Activated T-helper 9 cell treated with anti-CD3 and anti-CD28 coated beads, Interleukin-2, amount 50 U/mL, for 16 hours (primary cell): Measurements from ENCODE around the gene ATIC.
"Not testable (repeated sequence)": the region's sequence is repeated elsewhere in the genome, so short reads cannot be mapped to it uniquely, and the experiment has no call there.

Source experiments
- DNase-seq: peaks from one replicate; pipeline ENCODE4 v3.0.0-alpha.2; 2020; ENCODE audit warnings: low read depth

ATIC gene

GRCh38 chr2:215315301-215315700 lies 3.4 kb downstream of the ATIC start:
- DNase-seq = no peak

GRCh38 chr2:215316336-215316735 lies 4.5 kb downstream of the ATIC start:
- DNase-seq = no peak

GRCh38 chr2:215319500-215319899 lies 7.6 kb downstream of the ATIC start:
- no peak for DNase-seq

- DNase-seq = no peak
These were observed 8.2 kb downstream of the ATIC start for GRCh38 chr2:215320102-215320501.

GRCh38 chr2:215320679-215321078 lies 8.8 kb downstream of the ATIC start:
- DNase-seq = no peak

GRCh38 chr2:215324811-215325210 lies 13.0 kb downstream of the ATIC start:
- no peak for DNase-seq

- DNase-seq = no peak
These were observed 16.2 kb downstream of the ATIC start for GRCh38 chr2:215328066-215328465.

GRCh38 chr2:215332872-215333595 lies 21.2 kb downstream of the ATIC start:
- DNase-seq = no peak

- DNase-seq = no peak
These were observed 27.2 kb downstream of the ATIC start for GRCh38 chr2:215338883-215339679.

GRCh38 chr2:215347878-215348277 lies 36.0 kb downstream of the ATIC start:
- no peak for DNase-seq

GRCh38 chr2:215352602-215353001 lies 40.7 kb downstream of the ATIC start:
- no peak for DNase-seq

- no peak for DNase-seq
These were observed 43.2 kb downstream of the ATIC start for GRCh38 chr2:215354771-215355695.

- DNase-seq = no peak
These were observed 43.9 kb downstream of the ATIC start for GRCh38 chr2:215355801-215356200.

- DNase-seq = no peak
These were observed 44.6 kb downstream of the ATIC start for GRCh38 chr2:215356334-215356947.

GRCh38 chr2:215356948-215357461 lies 45.1 kb downstream of the ATIC start:
- DNase-seq = no peak

GRCh38 chr2:215357660-215358059 lies 45.8 kb downstream of the ATIC start:
- DNase-seq = no peak

- DNase-seq = no peak
These were observed 46.5 kb downstream of the ATIC start for GRCh38 chr2:215358312-215358845.

GRCh38 chr2:215358891-215359575 lies 47.2 kb downstream of the ATIC start:
- no peak for DNase-seq

GRCh38 chr2:215359576-215359922 lies 47.7 kb downstream of the ATIC start:
- DNase-seq = no peak

GRCh38 chr2:215360059-215360458 lies 48.2 kb downstream of the ATIC start:
- DNase-seq = not testable (repeated sequence)

GRCh38 chr2:215360596-215360995 lies 48.7 kb downstream of the ATIC start:
- DNase-seq = no peak
